HepG2 (cell line): Measurements from ENCODE around the gene PRPF38B. TPM values are rescaled to one million over a fixed set of nuclear protein-coding genes. Genes with fewer than 3 reads are reported as not detected.

Source experiments
- CAMTA2 ChIP-seq: sonication (generic); formaldehyde crosslinking; IDR thresholded peaks from 2 replicates; pipeline ENCODE4 v1.4.0; 2020; ENCODE audit warnings: mild to moderate bottlenecking, missing genetic modification reagents, borderline replicate concordance
- CHCHD3 ChIP-seq: sonication (generic); formaldehyde crosslinking; IDR thresholded peaks from 2 replicates; pipeline ENCODE4 v1.8.0; 2022; ENCODE audit warnings: mild to moderate bottlenecking, missing genetic modification reagents, moderate library complexity
- EEA1 ChIP-seq: sonication (generic); formaldehyde crosslinking; IDR thresholded peaks from 2 replicates; pipeline ENCODE4 v1.5.1; 2020; ENCODE audit warnings: mild to moderate bottlenecking, missing genetic modification reagents, borderline replicate concordance
- ETV5 ChIP-seq: IDR thresholded peaks from 2 replicates; pipeline ENCODE4 v1.6.1; 2018; ENCODE audit warnings: missing biosample characterization, missing genetic modification reagents, inconsistent platforms, borderline replicate concordance
- HNRNPH1 ChIP-seq: fragments of 200-400 bp; formaldehyde crosslinking; optimal IDR thresholded peaks from 2 replicates; pipeline ENCODE3; 2017; ENCODE audit warnings: mild to moderate bottlenecking, low read depth, low read length
- HOXA7 ChIP-seq: sonication (generic); formaldehyde crosslinking; IDR thresholded peaks from 2 replicates; pipeline ENCODE4 v1.8.1; 2022; ENCODE audit warnings: mild to moderate bottlenecking, missing genetic modification reagents, moderate library complexity
- JDP2 ChIP-seq: sonication (generic); formaldehyde crosslinking; IDR thresholded peaks from 2 replicates; pipeline ENCODE4 v1.8.1; 2022; ENCODE audit warnings: missing genetic modification reagents, borderline replicate concordance
- POLR2AphosphoS5 ChIP-seq: IDR thresholded peaks from 2 replicates; pipeline ENCODE4 v1.6.1; 2012; ENCODE audit warnings: low read depth, low read length
- REPIN1 ChIP-seq: sonication (generic); formaldehyde crosslinking; IDR thresholded peaks from 2 replicates; pipeline ENCODE4 v1.8.0; 2022; ENCODE audit warnings: missing genetic modification reagents, low read depth, mild to moderate bottlenecking, borderline replicate concordance
- RFX1 ChIP-seq: fragments of 450-650 bp; IDR thresholded peaks from 2 replicates; pipeline ENCODE4 v1.6.1; 2017
- TBP ChIP-seq: sonication (generic); formaldehyde crosslinking; IDR thresholded peaks from 2 replicates; pipeline ENCODE4 v1.5.0; 2020; ENCODE audit warnings: missing genetic modification reagents
- ZFP36 ChIP-seq: fragments of 150-350 bp; IDR thresholded peaks from 2 replicates; pipeline ENCODE4 v1.6.1; 2018; ENCODE audit warnings: borderline replicate concordance, low read length, low read depth; ENCODE audit not compliant: partially characterized antibody
- ZNF660 ChIP-seq: sonication (generic); formaldehyde crosslinking; IDR thresholded peaks from 2 replicates; pipeline ENCODE4 v1.5.1; 2020; ENCODE audit warnings: mild to moderate bottlenecking, low read depth, missing genetic modification reagents, borderline replicate concordance
- ZNF777 ChIP-seq: sonication (generic); formaldehyde crosslinking; IDR thresholded peaks from 2 replicates; pipeline ENCODE4 v1.4.0; 2020; ENCODE audit warnings: missing genetic modification reagents
- ZNF790 ChIP-seq: sonication (generic); formaldehyde crosslinking; IDR thresholded peaks from 2 replicates; pipeline ENCODE4 v1.8.0; 2022; ENCODE audit warnings: missing genetic modification reagents, mild to moderate bottlenecking, borderline replicate concordance
- polyA plus RNA-seq, 8 experiments: library from polyadenylated mRNA; depleted of rRNA in 3 of 8; stranded (reverse) in 7 of 8; unstranded in 1 of 8; fragments of >200 nt; fragmentation: Illumina TruSeq in 4 of 8; extraction: Trizol in 4 of 8; gene quantifications; 2 replicates each; pipeline versions ENCODE4 v1.2.1 to v1.2.3, GENCODE V29; 2011 to 2016; ENCODE audit warnings: low read depth in 4 of 8, missing spikeins in 1 of 8, mixed read lengths in 1 of 8; ENCODE audit not compliant: insufficient read depth in 1 of 8
- total RNA-seq, 5 experiments: library from RNA; depleted of rRNA; stranded (reverse); fragments of >200 nt; fragmentation: Illumina TruSeq; extraction: Trizol; gene quantifications; 2 replicates each; pipeline ENCODE4 v1.2.3, GENCODE V29; 2016; ENCODE audit warnings: low read depth in 1 of 5
- TF ChIP-seq, protein P1 (sequence below): sonication (generic); formaldehyde crosslinking; IDR thresholded peaks from 2 replicates; pipeline ENCODE4 v1.4.0; 2020; ENCODE audit warnings: missing genetic modification reagents, mild to moderate bottlenecking, borderline replicate concordance
- TF ChIP-seq, protein P2 (sequence below): sonication (generic); formaldehyde crosslinking; IDR thresholded peaks from 2 replicates; pipeline ENCODE4 v1.8.1; 2023; ENCODE audit warnings: missing genetic modification reagents, inconsistent platforms, borderline replicate concordance
- TF ChIP-seq, protein P3 (sequence below): sonication (generic); formaldehyde crosslinking; IDR thresholded peaks from 2 replicates; pipeline ENCODE4 v1.5.0; 2020; ENCODE audit warnings: missing genetic modification reagents
- TF ChIP-seq, protein P4 (sequence below): sonication (generic); formaldehyde crosslinking; IDR thresholded peaks from 2 replicates; pipeline ENCODE4 v1.5.1; 2020; ENCODE audit warnings: missing genetic modification reagents, mild to moderate bottlenecking, borderline replicate concordance
- TF ChIP-seq, protein P5 (sequence below): IDR thresholded peaks from 2 replicates; pipeline ENCODE4 v1.6.1; 2016; ENCODE audit warnings: mild to moderate bottlenecking, missing biosample characterization, missing genetic modification reagents
- TF ChIP-seq, protein P6 (sequence below): IDR thresholded peaks from 2 replicates; pipeline ENCODE4 v1.6.1; 2016; ENCODE audit warnings: missing compliant biosample characterization, missing genetic modification reagents, borderline replicate concordance

PRPF38B gene
- total and polyA plus RNA-seq, 2 of the 13 experiments (the other 11 are each of a cell fraction or from before 2014, with no cell fraction given): 25.7 to 29.7 TPM

DNA sequence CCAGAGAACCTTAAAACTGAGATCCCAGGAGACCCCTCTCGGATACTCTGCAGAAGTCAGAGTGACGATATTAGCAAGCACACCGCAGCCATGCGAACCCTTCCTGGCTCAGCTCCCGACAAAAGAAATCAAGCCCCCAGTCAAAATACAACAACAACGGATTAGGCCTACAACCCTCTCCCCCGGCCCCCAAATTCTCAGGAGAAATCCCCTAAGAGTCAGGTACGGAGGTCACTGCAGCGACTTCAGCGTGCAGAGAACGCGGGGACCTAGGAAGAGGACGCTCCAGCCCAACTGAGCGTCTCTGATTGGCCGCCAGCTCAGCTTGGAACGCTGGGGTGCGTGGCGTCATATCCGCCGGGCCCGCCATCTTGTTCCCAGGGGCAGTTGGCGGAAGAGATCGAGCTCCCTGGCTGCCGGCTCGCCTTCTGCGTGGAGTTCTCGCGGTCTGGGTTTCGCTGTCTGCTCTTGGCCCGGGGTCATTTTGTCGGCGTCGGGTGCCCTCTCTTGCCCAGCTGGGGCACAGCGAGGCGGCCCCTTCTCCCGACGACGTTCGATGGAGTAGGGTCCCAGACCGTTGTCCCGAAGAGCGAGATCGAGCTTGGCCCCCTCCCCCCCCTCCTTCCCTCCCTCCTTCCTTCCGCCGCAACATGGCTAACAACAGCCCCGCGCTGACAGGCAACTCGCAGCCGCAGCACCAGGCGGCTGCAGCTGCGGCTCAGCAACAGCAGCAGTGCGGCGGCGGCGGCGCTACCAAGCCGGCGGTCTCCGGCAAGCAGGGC lies at the start of gene PRPF38B (continued):
- TF ChIP-seq, protein P1, sequence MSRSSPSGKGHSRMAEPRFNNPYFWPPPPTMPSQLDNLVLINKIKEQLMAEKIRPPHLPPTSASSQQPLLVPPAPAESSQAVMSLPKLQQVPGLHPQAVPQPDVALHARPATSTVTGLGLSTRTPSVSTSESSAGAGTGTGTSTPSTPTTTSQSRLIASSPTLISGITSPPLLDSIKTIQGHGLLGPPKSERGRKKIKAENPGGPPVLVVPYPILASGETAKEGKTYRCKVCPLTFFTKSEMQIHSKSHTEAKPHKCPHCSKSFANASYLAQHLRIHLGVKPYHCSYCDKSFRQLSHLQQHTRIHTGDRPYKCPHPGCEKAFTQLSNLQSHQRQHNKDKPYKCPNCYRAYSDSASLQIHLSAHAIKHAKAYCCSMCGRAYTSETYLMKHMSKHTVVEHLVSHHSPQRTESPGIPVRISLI (CRISPR knock-in tag): peak; percentile 45; the same call in 1 of the 2 replicates
- TF ChIP-seq CHCHD3 (CRISPR knock-in tag) (peak; percentile 39), ZNF777 (CRISPR knock-in tag) (peak; percentile 42; the same call in 1 of the 2 replicates), POLR2AphosphoS5 (peak; percentile 97), ETV5 (CRISPR knock-in tag) (peak; percentile 59; the same call in 1 of the 2 replicates), TBP (CRISPR knock-in tag) (no peak), CAMTA2 (CRISPR knock-in tag) (no peak), REPIN1 (CRISPR knock-in tag) (peak; percentile 43; the same call in 1 of the 2 replicates), EEA1 (CRISPR knock-in tag) (no peak), HOXA7 (0 out of 2 replicates have a peak, but pooled peaks have one; percentile 9), RFX1 (no peak), ZFP36 (no peak), ZNF660 (CRISPR knock-in tag) (no peak; the same call in 1 of the 2 replicates), JDP2 (CRISPR knock-in tag) (no peak), HNRNPH1 (no peak), ZNF790 (CRISPR knock-in tag) (0 out of 2 replicates have a peak, but pooled peaks have one; percentile 41)
- TF ChIP-seq, protein P2, sequence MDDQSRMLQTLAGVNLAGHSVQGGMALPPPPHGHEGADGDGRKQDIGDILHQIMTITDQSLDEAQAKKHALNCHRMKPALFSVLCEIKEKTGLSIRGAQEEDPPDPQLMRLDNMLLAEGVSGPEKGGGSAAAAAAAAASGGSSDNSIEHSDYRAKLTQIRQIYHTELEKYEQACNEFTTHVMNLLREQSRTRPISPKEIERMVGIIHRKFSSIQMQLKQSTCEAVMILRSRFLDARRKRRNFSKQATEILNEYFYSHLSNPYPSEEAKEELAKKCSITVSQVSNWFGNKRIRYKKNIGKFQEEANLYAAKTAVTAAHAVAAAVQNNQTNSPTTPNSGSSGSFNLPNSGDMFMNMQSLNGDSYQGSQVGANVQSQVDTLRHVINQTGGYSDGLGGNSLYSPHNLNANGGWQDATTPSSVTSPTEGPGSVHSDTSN (CRISPR knock-in tag): 0 out of 2 replicates have a peak, but pooled peaks have one; percentile 49
- TF ChIP-seq, protein P3, sequence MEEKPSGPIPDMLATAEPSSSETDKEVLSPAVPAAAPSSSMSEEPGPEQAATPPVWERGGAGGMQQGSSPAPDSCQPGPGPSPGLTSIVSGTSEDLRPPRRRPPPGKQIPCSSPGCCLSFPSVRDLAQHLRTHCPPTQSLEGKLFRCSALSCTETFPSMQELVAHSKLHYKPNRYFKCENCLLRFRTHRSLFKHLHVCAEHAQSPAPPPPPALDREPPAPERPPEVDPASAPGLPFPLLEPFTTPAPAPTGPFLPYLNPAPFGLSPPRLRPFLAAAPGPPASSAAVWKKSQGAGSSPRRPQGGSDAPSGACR (CRISPR knock-in tag): no peak; the same call in 1 of the 2 replicates
- TF ChIP-seq, protein P4, sequence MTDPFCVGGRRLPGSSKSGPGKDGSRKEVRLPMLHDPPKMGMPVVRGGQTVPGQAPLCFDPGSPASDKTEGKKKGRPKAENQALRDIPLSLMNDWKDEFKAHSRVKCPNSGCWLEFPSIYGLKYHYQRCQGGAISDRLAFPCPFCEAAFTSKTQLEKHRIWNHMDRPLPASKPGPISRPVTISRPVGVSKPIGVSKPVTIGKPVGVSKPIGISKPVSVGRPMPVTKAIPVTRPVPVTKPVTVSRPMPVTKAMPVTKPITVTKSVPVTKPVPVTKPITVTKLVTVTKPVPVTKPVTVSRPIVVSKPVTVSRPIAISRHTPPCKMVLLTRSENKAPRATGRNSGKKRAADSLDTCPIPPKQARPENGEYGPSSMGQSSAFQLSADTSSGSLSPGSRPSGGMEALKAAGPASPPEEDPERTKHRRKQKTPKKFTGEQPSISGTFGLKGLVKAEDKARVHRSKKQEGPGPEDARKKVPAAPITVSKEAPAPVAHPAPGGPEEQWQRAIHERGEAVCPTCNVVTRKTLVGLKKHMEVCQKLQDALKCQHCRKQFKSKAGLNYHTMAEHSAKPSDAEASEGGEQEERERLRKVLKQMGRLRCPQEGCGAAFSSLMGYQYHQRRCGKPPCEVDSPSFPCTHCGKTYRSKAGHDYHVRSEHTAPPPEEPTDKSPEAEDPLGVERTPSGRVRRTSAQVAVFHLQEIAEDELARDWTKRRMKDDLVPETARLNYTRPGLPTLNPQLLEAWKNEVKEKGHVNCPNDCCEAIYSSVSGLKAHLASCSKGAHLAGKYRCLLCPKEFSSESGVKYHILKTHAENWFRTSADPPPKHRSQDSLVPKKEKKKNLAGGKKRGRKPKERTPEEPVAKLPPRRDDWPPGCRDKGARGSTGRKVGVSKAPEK (CRISPR knock-in tag): no peak
- TF ChIP-seq, protein P5, sequence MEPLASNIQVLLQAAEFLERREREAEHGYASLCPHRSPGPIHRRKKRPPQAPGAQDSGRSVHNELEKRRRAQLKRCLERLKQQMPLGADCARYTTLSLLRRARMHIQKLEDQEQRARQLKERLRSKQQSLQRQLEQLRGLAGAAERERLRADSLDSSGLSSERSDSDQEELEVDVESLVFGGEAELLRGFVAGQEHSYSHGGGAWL (CRISPR knock-in tag): no peak
- TF ChIP-seq, protein P6, sequence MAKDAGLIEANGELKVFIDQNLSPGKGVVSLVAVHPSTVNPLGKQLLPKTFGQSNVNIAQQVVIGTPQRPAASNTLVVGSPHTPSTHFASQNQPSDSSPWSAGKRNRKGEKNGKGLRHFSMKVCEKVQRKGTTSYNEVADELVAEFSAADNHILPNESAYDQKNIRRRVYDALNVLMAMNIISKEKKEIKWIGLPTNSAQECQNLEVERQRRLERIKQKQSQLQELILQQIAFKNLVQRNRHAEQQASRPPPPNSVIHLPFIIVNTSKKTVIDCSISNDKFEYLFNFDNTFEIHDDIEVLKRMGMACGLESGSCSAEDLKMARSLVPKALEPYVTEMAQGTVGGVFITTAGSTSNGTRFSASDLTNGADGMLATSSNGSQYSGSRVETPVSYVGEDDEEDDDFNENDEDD (CRISPR knock-in tag): peak; percentile 69; the same call in 1 of the 2 replicates
